Mesothelial cell of epicardium (in vitro differentiated cells): ENCODE data around the gene PDLIM1. TPM values are rescaled to one million over a fixed set of nuclear protein-coding genes. Genes with fewer than 3 reads are reported as not detected.
"Not testable (repeated sequence)": the region's sequence is repeated elsewhere in the genome, so short reads cannot be mapped to it uniquely, and the experiment has no call there.

Experiments used
- DNase-seq, 2 experiments: peaks; one replicate each; pipeline ENCODE4 v3.0.0; 2021; ENCODE audit warnings: low spot score in 2 of 2; ENCODE audit not compliant: unreplicated experiment in 2 of 2
- H3K27ac Mint-ChIP-seq: 2 replicates; pipeline ENCODE4 v1.8.0; 2021; ENCODE audit warnings: mixed read lengths
- H3K27me3 Mint-ChIP-seq: 2 replicates; pipeline ENCODE4 v1.8.0; 2021; ENCODE audit warnings: low read depth, mixed read lengths
- H3K36me3 Mint-ChIP-seq: 2 replicates; pipeline ENCODE4 v1.8.0; 2021; ENCODE audit warnings: mixed read lengths
- H3K4me1 Mint-ChIP-seq: 2 replicates; pipeline ENCODE4 v1.8.0; 2021; ENCODE audit warnings: mixed read lengths
- H3K4me3 Mint-ChIP-seq: 2 replicates; pipeline ENCODE4 v1.8.0; 2021; ENCODE audit warnings: mild to moderate bottlenecking, moderate library complexity, mixed read lengths
- H3K9me3 Mint-ChIP-seq: 2 replicates; pipeline ENCODE4 v1.8.0; 2021; ENCODE audit warnings: mixed read lengths
- CTCF ChIP-seq: fragments of 200-600 bp; sonication (generic); IDR thresholded peaks from one replicate; pipeline ENCODE4 v1.5.0; 2021; ENCODE audit warnings: antibody characterized with exemption; ENCODE audit not compliant: unreplicated experiment
- total RNA-seq: library from RNA; stranded (reverse); gene quantifications from 3 replicates; pipeline ENCODE4 v1.2.1, GENCODE V29; 2021

The PDLIM1 gene
- total RNA-seq, 1 donor from 2014 or later: 121 TPM

- Mint-ChIP-seq H3K27me3 (no peaks in the 10 kb centered on the region), H3K4me3 (no peak overlapping the region), H3K27ac (no peak overlapping the region), H3K4me1 (no peaks in the 10 kb centered on the region), H3K9me3 (no peaks in the 10 kb centered on the region), H3K36me3 (peaks cover 37% of the 10 kb centered on the region)
- no peak for TF ChIP-seq CTCF
- no peak for DNase-seq
Observed at GRCh38 chr10:95236068-95236903, 54.5 kb downstream of the PDLIM1 start.

- TF ChIP-seq CTCF: no peak
- no peak for DNase-seq
- no peaks in the 10 kb centered on the region for H3K27me3 Mint-ChIP-seq
- H3K27ac Mint-ChIP-seq: no peak overlapping the region
- no peak overlapping the region for H3K4me3 Mint-ChIP-seq
- peaks cover 38% of the 10 kb centered on the region for H3K36me3 Mint-ChIP-seq
- H3K4me1 Mint-ChIP-seq: peaks cover under 1% of the 10 kb centered on the region
- no peaks in the 10 kb centered on the region for H3K9me3 Mint-ChIP-seq
Observed at GRCh38 chr10:95235676-95236067, 55.1 kb downstream of the PDLIM1 start.

- TF ChIP-seq CTCF: no peak
Observed at GRCh38 chr10:95234951-95235350, 55.9 kb downstream of the PDLIM1 start.

GRCh38 chr10:95233377-95234034 lies 57.3 kb downstream of the PDLIM1 start:
- H3K27me3 Mint-ChIP-seq: no peaks in the 10 kb centered on the region
- H3K9me3 Mint-ChIP-seq: no peaks in the 10 kb centered on the region
- peaks cover 19% of the 10 kb centered on the region for H3K4me1 Mint-ChIP-seq
- H3K36me3 Mint-ChIP-seq: peaks cover 18% of the 10 kb centered on the region
- H3K27ac Mint-ChIP-seq: no peak overlapping the region
- no peak for TF ChIP-seq CTCF
- no peak overlapping the region for H3K4me3 Mint-ChIP-seq
- no peak for DNase-seq

More at GRCh38 chr10:95234951-95235350, 55.9 kb downstream of the PDLIM1 start:
- Mint-ChIP-seq H3K27me3 (no peaks in the 10 kb centered on the region), H3K27ac (no peak overlapping the region), H3K4me3 (no peak overlapping the region), H3K36me3 (peaks cover 30% of the 10 kb centered on the region), H3K4me1 (peaks cover 8% of the 10 kb centered on the region), H3K9me3 (no peaks in the 10 kb centered on the region)
- no peak for DNase-seq

- not testable (repeated sequence) for H3K9me3 Mint-ChIP-seq, H3K36me3 Mint-ChIP-seq, H3K27me3 Mint-ChIP-seq
- DNase-seq: peak; percentile 30 to 71
- H3K27ac Mint-ChIP-seq: peak overlapping the region; percentile 94
- H3K4me1 Mint-ChIP-seq: peaks cover 21% of the 10 kb centered on the region
- H3K4me3 Mint-ChIP-seq: peak overlapping the region; percentile 93
Observed at GRCh38 chr10:95230677-95231586, 59.9 kb downstream of the PDLIM1 start.
